Measurements from ENCODE around the gene MMS19. TPM values are rescaled to one million over a fixed set of nuclear protein-coding genes. Genes with fewer than 3 reads are reported as not detected.

Gene MMS19
- total RNA-seq, 4 donors from 2014 or later, result 64.7 to 85.7 (median 75.2) TPM

DNA sequence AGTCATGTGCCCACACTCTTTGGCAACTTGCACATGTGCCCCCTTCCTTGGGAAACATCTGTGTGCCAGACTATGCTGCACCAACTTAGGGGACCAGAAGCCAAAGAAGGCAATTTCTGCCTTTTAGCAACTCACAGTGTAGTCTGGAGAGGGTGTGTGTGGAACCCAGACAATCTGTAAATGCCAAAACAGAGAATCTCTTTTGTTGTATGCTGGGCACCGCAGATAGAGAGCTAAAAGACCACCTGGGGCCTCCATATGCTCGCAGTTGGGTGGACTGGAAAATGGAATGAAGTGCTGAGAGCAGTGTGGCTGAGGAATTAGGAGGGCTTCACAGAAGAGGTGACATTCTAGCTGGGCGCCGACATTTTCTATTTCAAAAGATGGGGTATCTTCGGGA, 26.9 kb upstream of the MMS19 start:
- H3K4me3 ChIP-seq (replicated peaks in 1 of 3), result no peak overlapping the region
- no peaks in the 10 kb centered on the region for H3K36me3 ChIP-seq
- H3K27me3 ChIP-seq, result no peaks in the 10 kb centered on the region
- TF ChIP-seq POLR2A (IDR thresholded peaks at IDR 0.05), result no peak
- TF ChIP-seq, protein P1, sequence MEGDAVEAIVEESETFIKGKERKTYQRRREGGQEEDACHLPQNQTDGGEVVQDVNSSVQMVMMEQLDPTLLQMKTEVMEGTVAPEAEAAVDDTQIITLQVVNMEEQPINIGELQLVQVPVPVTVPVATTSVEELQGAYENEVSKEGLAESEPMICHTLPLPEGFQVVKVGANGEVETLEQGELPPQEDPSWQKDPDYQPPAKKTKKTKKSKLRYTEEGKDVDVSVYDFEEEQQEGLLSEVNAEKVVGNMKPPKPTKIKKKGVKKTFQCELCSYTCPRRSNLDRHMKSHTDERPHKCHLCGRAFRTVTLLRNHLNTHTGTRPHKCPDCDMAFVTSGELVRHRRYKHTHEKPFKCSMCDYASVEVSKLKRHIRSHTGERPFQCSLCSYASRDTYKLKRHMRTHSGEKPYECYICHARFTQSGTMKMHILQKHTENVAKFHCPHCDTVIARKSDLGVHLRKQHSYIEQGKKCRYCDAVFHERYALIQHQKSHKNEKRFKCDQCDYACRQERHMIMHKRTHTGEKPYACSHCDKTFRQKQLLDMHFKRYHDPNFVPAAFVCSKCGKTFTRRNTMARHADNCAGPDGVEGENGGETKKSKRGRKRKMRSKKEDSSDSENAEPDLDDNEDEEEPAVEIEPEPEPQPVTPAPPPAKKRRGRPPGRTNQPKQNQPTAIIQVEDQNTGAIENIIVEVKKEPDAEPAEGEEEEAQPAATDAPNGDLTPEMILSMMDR (IDR thresholded peaks at IDR 0.05), result no peak
- intact Hi-C loops (cut with DNase I), result no loop called here
- no peaks in the 10 kb centered on the region for H3K9me3 ChIP-seq
- H3K4me1 ChIP-seq, result peaks cover 20 to 46% of the 10 kb centered on the region in 2 donors
- 96% methylated on average over 5 of the region's 5 CpGs for WGBS, 2 donors
- no peak for DNase-seq
- H3K27ac ChIP-seq, result no peak overlapping the region

DNA sequence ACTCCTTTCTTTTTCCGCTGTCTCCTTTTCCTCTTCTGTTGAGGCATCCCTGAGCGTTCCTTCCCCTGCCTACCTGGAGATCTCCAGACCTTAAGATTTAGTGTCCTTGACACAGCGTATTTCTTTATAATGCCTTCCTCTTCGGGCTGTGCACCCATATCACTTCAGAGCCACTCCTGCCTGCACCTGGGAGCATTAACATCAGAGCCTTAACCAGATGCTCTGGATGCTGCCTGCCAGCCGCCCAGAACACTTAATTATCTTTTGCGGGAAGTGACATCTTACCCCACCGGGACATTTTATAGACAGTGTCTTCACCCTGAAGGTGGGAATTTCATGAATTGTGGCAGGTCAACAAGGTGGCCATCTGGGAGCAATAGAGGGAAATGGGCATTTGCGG, 24.7 kb upstream of the MMS19 start:
- H3K4me3 ChIP-seq (replicated peaks in 1 of 3), result no peak overlapping the region
- H3K4me1 ChIP-seq, result peaks cover 20 to 60% of the 10 kb centered on the region in 2 donors
- no peak for TF ChIP-seq POLR2A (IDR thresholded peaks at IDR 0.05)
- TF ChIP-seq, protein P1 (IDR thresholded peaks at IDR 0.05), result no peak
- H3K9me3 ChIP-seq, result no peaks in the 10 kb centered on the region
- H3K27me3 ChIP-seq, result no peaks in the 10 kb centered on the region
- 93 to 97% methylated on average over 8 of the region's 8 CpGs for WGBS, 2 donors
- intact Hi-C loops (cut with DNase I), result no loop called here
- peak overlapping the region in 2 of 3 donors; percentile 27 to 60 for H3K27ac ChIP-seq
- H3K36me3 ChIP-seq, result no peaks in the 10 kb centered on the region
- DNase-seq, result no peak

DNA sequence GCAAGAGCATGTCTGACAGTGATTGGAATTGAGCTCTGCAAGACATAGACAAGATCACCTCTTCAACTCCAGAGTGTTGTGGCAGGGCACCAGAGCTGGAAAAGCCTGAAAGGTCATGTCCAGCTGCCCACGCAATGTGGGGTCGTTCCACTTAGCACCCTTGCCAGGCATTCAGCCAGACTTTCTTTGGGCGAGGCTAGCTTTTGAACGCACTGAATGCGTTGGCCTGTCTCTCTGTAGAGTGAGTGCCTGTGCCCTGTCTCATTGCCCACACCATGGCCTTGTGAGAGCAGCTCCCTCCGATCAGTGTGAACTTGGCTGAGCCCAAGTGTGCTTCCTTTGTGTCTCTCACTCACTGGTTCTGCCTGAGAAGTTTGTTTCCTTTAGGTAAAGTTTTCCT, 23.8 kb upstream of the MMS19 start:
- no peak for TF ChIP-seq POLR2A (IDR thresholded peaks at IDR 0.05)
- TF ChIP-seq, protein P1 (IDR thresholded peaks at IDR 0.05), result no peak
- H3K27me3 ChIP-seq, result no peaks in the 10 kb centered on the region
- H3K4me1 ChIP-seq, result peaks cover 20 to 65% of the 10 kb centered on the region in 2 donors
- intact Hi-C loops (cut with DNase I), result no loop called here
- no peaks in the 10 kb centered on the region for H3K9me3 ChIP-seq
- H3K27ac ChIP-seq, result peak overlapping the region in 2 of 3 donors; percentile 60 to 85
- 48 to 52% methylated on average over 6 of the region's 6 CpGs for WGBS, 2 donors
- no peaks in the 10 kb centered on the region for H3K36me3 ChIP-seq
- H3K4me3 ChIP-seq (replicated peaks in 1 of 3), result no peak overlapping the region
- peak; percentile 45 to 56 for DNase-seq

DNA sequence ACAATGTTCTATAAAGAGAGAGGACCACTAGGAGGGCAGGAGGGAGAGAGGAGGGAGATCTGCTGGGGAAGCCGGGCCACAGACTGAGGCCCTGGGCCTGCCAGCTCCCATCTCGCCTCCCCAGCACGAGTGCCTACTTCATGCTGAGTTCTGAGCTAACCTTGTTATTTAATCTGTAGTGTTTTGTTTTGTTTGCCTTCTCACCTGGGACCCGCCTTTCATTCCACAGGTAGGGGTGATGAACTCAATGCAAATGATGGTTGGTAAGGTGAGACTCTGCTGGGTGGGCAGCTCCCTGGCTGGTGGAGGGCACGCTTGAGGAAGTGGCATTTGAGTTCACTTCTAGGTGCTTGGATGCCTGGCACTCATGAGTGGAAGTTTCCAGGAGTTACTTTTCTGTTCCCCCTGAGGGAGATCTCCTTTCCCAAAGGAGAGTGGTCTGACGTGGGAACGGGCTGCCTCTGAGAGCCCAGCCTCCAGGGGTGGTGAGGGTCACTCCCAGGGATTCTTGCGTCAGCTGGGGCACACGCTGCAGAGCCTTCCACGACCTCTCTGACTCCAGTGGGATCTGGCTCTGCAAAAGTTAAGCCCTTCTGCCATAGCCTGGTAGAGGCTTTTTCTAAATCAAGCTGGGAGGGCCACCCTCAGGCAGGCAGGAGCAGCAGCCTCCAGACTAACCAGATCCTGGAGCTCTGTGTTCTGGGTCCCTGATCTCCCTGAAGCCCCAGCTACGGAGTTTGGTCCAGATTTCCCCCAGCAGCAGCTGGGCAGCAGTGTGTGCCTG, 22.9 kb upstream of the MMS19 start:
- intact Hi-C loops (cut with DNase I), result no loop called here
- Histone ChIP-seq H3K27me3 (no peaks in the 10 kb centered on the region), H3K9me3 (no peaks in the 10 kb centered on the region), H3K27ac (peak overlapping the region; percentile 23 to 85 (median 60)), H3K4me3 (replicated peaks in 1 of 3) (no peak overlapping the region), H3K36me3 (no peaks in the 10 kb centered on the region), H3K4me1 (peaks cover 20 to 66% of the 10 kb centered on the region in 2 donors)
- peak in 1 of 2 donors; percentile 46 for TF ChIP-seq POLR2A (IDR thresholded peaks at IDR 0.05)
- TF ChIP-seq, protein P1 (IDR thresholded peaks at IDR 0.05), result no peak
- WGBS, 2 donors, result 37 to 71% methylated on average over 6 to 10 of the region's 11 CpGs
- peak; percentile 64 to 65 for DNase-seq

DNA sequence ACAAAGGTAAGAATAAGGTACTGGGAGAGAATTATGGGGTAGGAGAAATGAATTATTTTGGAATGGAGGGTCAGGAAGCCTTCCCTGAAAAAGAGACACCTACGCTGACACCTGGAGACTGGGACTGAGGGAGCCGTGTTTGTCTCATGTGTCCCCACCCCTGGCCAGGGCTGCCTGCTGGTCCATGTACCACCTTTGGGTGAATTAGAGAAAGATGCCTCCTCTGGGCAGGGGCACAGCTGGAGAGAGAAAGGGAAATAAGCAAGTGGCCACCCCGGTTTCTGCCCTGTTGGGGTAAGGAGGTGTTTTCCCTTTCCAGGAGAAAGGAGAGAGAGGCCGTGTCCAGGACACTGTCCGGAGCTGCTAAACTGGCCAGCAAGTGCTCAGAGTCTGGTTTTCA, 22.3 kb upstream of the MMS19 start:
- no peaks in the 10 kb centered on the region for H3K27me3 ChIP-seq
- no peaks in the 10 kb centered on the region for H3K36me3 ChIP-seq
- TF ChIP-seq, protein P1 (IDR thresholded peaks at IDR 0.05), result no peak
- no peak for TF ChIP-seq POLR2A (IDR thresholded peaks at IDR 0.05)
- H3K9me3 ChIP-seq, result no peaks in the 10 kb centered on the region
- H3K4me1 ChIP-seq, result peaks cover 20 to 66% of the 10 kb centered on the region in 2 donors
- no peak for DNase-seq
- no peak overlapping the region for H3K4me3 ChIP-seq (replicated peaks in 1 of 3)
- intact Hi-C loops (cut with DNase I), result no loop called here
- peak overlapping the region in 2 of 3 donors; percentile 60 to 85 for H3K27ac ChIP-seq
- 84% methylated on average over 5 of the region's 5 CpGs for WGBS, 2 donors

Data from thyroid gland (tissue), 4 donors.